GM21825 (cell line): ENCODE measurements around the gene PDX1.

Experiments used
- ATAC-seq: cut with Tn5 transposase; IDR thresholded peaks from one replicate; pipeline ENCODE4 v1.9.1; 2021; ENCODE audit warnings: mild to moderate bottlenecking, moderate library complexity; ENCODE audit not compliant: unreplicated experiment

Gene PDX1

DNA sequence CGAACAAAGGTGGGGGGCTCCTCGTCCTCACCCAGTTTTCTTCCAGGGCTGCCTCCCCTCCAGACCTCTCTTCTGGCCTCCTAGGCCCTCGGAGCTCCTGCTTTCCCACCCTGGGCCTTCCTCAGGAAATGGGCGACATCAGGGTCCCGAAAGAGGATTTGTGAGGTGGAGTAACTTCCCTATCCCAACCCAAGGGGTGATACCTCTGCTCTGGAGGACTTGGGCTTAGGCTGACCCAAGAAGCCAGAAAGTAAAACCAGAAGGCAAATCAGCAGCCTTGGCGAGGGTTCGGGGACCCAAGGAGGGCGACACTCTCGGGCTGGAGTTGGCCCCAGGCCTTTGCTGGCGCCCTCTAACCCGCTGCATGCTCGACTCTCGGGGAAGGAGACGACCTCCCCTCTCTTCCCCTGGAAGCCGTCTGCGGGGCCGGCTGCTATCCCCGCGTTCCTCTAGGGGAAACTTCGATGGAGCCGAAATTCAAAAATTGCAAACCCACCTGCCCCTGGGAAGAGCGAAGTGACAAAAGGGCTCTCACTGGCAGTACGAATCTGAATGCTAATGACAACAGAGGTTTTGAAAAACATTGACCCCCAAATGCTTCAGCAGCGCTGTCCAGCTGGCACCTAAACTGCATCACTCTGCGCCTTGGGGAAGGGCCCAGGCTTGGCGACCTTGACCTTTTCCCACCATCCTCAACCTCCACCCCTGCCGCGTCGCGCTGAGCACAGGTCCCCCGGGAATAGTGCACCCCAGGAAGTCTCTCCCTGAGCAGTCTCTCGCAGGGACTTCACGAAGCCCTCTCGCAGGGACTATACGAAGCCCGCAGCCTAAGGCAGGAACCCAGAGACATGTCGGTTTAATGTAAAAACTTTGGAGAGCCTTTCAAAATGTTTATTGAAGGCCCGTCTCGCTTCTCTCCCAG lies 2.4 kb downstream of the PDX1 start:
- no peak for ATAC-seq

DNA sequence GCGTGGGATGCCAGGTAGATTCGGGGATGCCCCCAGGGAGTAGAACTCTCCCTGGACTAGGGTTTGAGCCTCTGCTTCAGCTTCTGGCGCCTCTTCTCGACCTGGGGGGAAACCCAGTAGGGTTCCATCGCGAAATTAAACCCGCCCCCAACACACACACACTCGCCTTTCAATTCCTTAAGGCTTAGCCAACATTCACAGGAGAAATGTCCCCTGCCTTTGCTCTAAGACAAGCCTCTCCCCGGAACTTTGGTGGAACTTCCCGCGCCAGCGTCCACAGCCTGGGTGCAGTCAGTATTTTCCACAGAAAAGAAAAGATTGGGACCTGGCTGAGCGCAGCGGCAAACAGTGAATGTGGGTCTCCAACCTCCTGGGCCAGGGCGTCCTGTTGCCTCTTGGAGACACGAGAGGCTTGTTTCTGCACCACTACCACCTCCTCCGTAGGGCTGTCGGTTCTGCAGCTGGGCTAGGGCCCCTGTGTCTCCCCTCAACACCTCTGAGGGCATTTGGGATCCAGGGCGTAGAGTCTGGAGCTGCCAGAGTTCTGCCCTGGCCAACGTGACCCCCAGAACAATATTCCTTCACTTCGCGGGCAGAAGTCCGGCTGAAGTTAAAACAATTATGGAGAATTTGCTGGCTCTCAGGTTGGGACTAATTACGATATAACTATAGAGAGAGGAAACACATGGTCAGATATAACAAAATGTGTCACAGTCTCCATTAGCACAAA lies 3.2 kb downstream of the PDX1 start:
- ATAC-seq = no peak

DNA sequence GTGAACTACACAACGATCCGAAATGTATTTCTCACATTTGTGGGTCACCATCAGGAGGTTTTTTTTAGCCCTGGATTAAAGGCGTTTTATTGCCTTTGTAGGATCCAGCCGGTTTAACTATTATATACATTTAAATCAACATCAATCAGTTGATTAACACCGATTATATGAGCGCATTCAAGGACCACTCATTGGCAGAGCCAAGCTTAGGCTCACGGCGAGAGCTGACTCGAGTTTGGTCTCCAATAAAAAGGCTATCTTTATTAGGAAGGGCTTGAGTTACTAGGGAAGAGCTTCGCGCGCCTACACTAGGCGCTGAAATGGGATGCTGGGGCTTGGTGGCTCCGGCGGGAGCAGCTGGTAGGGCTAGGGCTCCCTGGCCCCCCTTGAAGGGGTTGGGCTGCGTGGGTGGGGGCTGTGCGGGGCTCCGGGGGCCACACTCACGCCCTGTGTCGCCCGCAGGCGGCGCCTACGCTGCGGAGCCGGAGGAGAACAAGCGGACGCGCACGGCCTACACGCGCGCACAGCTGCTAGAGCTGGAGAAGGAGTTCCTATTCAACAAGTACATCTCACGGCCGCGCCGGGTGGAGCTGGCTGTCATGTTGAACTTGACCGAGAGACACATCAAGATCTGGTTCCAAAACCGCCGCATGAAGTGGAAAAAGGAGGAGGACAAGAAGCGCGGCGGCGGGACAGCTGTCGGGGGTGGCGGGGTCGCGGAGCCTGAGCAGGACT lies 4.2 kb downstream of the PDX1 start:
- ATAC-seq = no peak

- no peak for ATAC-seq
Measured at GRCh38 chr13:27924529-27925141, 4.8 kb downstream of the PDX1 start.

DNA sequence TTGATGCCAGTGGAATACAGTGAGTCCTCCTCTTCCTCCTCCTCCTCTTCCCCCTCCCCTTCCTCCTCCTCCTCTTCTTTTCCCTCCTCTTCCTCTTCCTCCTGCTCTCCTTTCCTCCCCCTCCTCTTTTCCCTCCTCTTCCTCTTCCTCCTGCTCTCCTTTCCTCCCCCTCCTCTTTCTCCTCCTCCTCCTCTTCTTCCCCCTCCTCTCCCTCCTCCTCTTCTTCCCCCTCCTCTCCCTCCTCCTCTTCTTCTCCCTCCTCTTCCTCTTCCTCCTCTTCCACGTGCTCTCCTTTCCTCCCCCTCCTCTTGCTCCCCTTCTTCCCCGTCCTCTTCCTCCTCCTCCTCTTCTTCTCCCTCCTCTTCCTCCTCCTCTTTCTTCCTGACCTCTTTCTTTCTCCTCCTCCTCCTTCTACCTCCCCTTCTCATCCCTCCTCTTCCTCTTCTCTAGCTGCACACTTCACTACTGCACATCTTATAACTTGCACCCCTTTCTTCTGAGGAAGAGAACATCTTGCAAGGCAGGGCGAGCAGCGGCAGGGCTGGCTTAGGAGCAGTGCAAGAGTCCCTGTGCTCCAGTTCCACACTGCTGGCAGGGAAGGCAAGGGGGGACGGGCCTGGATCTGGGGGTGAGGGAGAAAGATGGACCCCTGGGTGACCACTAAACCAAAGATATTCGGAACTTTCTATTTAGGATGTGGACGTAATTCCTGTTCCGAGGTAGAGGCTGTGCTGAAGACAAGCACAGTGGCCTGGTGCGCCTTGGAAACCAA lies 5.6 kb downstream of the PDX1 start:
- ATAC-seq = no peak

DNA sequence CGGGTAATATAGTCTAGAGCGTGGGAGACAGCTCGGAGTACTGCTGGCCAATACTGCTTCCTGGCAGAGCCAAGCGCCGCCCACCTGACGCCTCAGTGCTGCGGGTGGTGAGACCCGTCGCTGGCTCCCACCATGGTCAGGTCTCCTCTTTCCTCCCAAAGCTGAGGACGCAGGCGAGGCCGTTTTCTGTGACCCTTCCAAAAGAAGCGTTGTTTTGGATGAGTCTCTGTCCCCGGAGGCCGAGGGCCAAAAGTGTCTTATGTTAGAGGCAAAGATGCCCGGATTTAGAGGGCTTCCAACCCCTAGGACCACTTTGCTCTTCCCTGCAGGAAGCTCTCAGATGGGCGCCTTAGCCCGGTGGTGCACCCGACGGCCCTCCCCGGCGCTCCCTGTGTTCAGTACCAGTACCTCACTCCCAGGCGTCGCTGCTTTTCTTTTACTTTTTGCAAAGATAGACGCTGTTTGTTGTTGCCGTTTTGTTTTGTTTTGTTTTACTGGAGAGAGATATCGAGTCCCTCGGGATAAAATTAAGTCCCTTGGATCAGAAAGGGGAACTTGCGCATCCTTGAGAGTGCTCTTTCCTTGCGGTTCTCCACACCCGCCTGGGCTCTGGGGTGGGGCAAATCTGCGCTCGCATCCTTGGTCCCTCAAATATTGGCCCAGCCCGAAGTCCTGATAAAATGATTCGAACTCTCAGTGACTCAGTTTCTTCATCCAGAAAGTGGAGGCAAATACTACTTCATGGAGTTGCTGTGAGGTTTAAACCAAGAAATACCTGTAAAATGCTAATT lies 7.0 kb downstream of the PDX1 start:
- ATAC-seq = no peak

- ATAC-seq = no peak
Measured at GRCh38 chr13:27927444-27928352, 7.9 kb downstream of the PDX1 start.

- no peak for ATAC-seq
Measured at GRCh38 chr13:27928353-27928804, 8.6 kb downstream of the PDX1 start.

GRCh38 chr13:27928805-27929753 lies 9.3 kb downstream of the PDX1 start:
- no peak for ATAC-seq

DNA sequence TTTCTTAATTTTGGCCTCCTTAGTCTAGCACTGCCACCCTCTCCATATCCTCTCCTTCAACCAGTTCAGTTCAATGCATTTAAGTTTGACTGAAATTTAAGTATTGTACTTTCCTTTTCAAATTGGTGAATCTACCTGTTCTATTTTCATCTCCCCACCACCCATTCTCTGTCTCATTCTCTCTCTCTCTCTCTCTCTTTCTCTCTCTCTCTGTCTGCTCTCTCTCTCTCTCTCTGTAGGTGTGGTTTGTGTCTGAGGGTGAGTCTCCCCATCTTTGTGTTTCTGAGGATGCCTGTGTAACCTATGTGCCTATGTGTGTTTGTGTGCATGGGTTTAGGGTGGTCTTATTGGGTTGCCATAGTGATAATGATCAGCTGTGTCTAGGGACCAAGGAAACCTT lies 10.1 kb downstream of the PDX1 start:
- ATAC-seq = no peak

DNA sequence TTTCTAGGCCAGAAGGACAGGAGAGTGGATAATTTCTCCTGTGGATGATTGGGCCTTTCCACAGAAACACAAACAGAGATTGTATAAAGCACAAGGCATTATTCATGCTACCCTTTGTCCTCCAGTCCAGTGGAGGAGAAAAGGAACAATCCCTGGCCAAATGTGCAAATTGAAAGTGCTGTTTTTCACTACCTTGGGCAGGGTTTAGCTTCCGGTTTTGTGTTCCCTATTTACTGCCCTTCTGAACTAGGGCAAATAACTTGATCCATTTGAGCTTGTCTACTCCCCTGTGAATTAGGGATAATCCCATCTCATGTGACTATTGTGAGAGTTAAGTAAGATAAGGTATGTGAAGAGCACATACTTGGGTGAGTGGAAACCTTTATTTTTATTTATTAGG lies 13.3 kb downstream of the PDX1 start:
- ATAC-seq = no peak

- no peak for ATAC-seq
Measured at GRCh38 chr13:27933580-27934328, 14.0 kb downstream of the PDX1 start.

- no peak for ATAC-seq
Measured at GRCh38 chr13:27942972-27943371, 23.2 kb downstream of the PDX1 start.

GRCh38 chr13:27952876-27953675 lies 33.3 kb downstream of the PDX1 start:
- no peak for ATAC-seq

DNA sequence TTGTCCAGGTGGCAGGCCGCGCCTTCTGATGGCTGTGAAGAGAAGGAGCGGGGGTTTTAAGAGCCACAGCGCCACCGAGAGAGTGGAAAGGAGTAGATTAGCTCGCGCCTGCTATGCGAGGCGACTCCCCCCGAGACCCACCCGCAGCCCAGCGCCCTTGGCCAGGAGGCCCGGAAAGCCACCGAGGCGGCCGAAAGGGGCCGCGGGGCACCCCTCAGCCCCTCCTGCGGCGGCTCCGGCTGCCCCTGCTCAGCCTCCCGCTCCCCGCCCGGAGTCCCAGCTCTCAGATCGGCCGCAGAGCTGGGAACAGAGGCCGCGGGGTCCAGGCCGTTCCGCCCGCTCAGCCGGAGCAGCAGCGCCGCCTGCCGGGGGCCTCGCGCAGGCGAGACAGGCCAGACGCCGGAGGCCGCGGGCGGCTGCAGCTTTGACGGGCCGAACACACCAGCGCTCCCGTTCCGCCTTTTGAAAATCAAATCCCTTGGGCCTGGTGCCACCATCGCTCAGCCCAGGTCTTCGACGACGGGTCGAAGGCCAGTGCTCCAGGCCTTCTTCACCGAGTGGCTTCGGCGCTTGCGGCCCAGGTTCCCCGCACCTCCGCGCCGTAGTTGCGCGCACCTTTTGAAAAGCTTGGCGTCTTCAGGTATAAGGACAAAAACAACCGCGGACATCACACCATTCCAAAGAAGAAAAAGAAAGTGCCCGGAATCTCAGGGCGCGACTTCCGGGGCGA lies 34.0 kb downstream of the PDX1 start:
- peak; percentile 74 for ATAC-seq
